HEK293 (cell line): ENCODE measurements around the gene SNUPN.
A peak's percentile ranks its signal among the peaks of the same experiment; 100 is the strongest.

ENCODE experiments used
- CTCF ChIA-PET: fragments of 350-600 bp; formaldehyde crosslinking; extraction: SDS; loops from one replicate; lab custom pipeline; 2021; ENCODE audit warnings: antibody characterized with exemption; lab: Yijun Ruan, JAX
- POLR2A ChIA-PET: fragments of 300-600 bp; formaldehyde crosslinking; extraction: SDS; loops from one replicate; lab custom pipeline; 2020; ENCODE audit warnings: antibody characterized with exemption, inconsistent platforms; lab: Yijun Ruan, JAX
- H3K27ac ChIP-seq: fragments of 200-500 bp; sonication (Bioruptor generic); 2 replicates; pipeline ENCODE4 v1.5.1; 2014; ENCODE audit warnings: low read depth, low read length, control low read depth, inconsistent platforms; ENCODE audit errors: extremely low read depth
- H3K36me3 ChIP-seq, 2 experiments: fragments of 200-500 bp in 1 of 2; sonication (Bioruptor generic) in 1 of 2; 1 replicate in 1 of 2; 2 replicates in 1 of 2; pipeline ENCODE4 v1.5.1; 2014 to 2017; ENCODE audit warnings: inconsistent platforms in 2 of 2, low read length in 2 of 2; ENCODE audit not compliant: control insufficient read depth in 2 of 2, insufficient read depth in 1 of 2
- H3K4me1 ChIP-seq: fragments of 200-500 bp; sonication (Bioruptor generic); 2 replicates; pipeline ENCODE4 v1.5.1; 2014; ENCODE audit warnings: mild to moderate bottlenecking, low read length, inconsistent platforms; ENCODE audit not compliant: control insufficient read depth, insufficient read depth
- H3K4me3 ChIP-seq: 2 replicates; pipeline ENCODE4 v1.5.1; 2011; ENCODE audit warnings: low read depth, mild to moderate bottlenecking, control low read depth, low read length, moderate library complexity
- H3K9me3 ChIP-seq: fragments of 200-500 bp; sonication (Bioruptor generic); 2 replicates; pipeline ENCODE4 v1.5.1; 2014; ENCODE audit warnings: low read depth, low read length, inconsistent platforms; ENCODE audit not compliant: control insufficient read depth, insufficient read depth
- BCL11A ChIP-seq: fragments of 450-650 bp; formaldehyde crosslinking; IDR thresholded peaks from 2 replicates; pipeline ENCODE4 v1.5.1; 2016; ENCODE audit warnings: low read depth, missing biosample characterization, missing genetic modification characterization
- BCL6B ChIP-seq: fragments of 450-650 bp; formaldehyde crosslinking; IDR thresholded peaks from 2 replicates; pipeline ENCODE4 v1.5.1; 2017; ENCODE audit warnings: missing biosample characterization, missing genetic modification characterization
- EGR2 ChIP-seq: fragments of 450-650 bp; formaldehyde crosslinking; IDR thresholded peaks from 2 replicates; pipeline ENCODE4 v1.5.1; 2016; ENCODE audit warnings: low read depth, missing biosample characterization, missing genetic modification characterization
- GLIS1 ChIP-seq: fragments of 450-650 bp; formaldehyde crosslinking; IDR thresholded peaks from 2 replicates; pipeline ENCODE4 v1.5.1; 2016; ENCODE audit warnings: missing biosample characterization, missing genetic modification characterization
- GLIS2 ChIP-seq: fragments of 450-650 bp; formaldehyde crosslinking; IDR thresholded peaks from 2 replicates; pipeline ENCODE4 v1.5.1; 2016; ENCODE audit warnings: missing biosample characterization, missing genetic modification characterization
- MEIS1 ChIP-seq: sonication (generic); formaldehyde crosslinking; IDR thresholded peaks from 2 replicates; pipeline ENCODE4 v1.8.1; 2022; ENCODE audit warnings: missing genetic modification reagents, mild to moderate bottlenecking, borderline replicate concordance
- PRDM1 ChIP-seq: fragments of 450-650 bp; formaldehyde crosslinking; IDR thresholded peaks from 2 replicates; pipeline ENCODE4; 2016; ENCODE audit warnings: missing biosample characterization, missing genetic modification characterization
- ZFHX2 ChIP-seq: fragments of 450-650 bp; formaldehyde crosslinking; conservative IDR thresholded peaks from 2 replicates; pipeline ENCODE4 v1.5.1; 2016; ENCODE audit warnings: missing biosample characterization, missing genetic modification characterization
- ZFP41 ChIP-seq: fragments of 450-650 bp; formaldehyde crosslinking; IDR thresholded peaks from 2 replicates; pipeline ENCODE4 v1.5.1; 2016; ENCODE audit warnings: missing biosample characterization, missing genetic modification characterization, borderline replicate concordance
- ZIC2 ChIP-seq: fragments of 450-650 bp; formaldehyde crosslinking; IDR thresholded peaks from 2 replicates; pipeline ENCODE4 v1.5.1; 2016; ENCODE audit warnings: missing biosample characterization, missing genetic modification characterization
- ZNF121 ChIP-seq: fragments of 450-650 bp; formaldehyde crosslinking; IDR thresholded peaks from 2 replicates; pipeline ENCODE4 v1.5.1; 2016; ENCODE audit warnings: missing biosample characterization, missing genetic modification characterization
- ZNF391 ChIP-seq: fragments of 450-650 bp; formaldehyde crosslinking; IDR thresholded peaks from 2 replicates; pipeline ENCODE4 v1.5.1; 2016; ENCODE audit warnings: low read depth, missing biosample characterization, missing genetic modification characterization, borderline replicate concordance
- ZNF513 ChIP-seq: fragments of 450-650 bp; IDR thresholded peaks from 2 replicates; pipeline ENCODE4 v1.5.1; 2018; ENCODE audit warnings: missing biosample characterization, missing genetic modification characterization
- ZNF518A ChIP-seq: fragments of 450-650 bp; formaldehyde crosslinking; conservative IDR thresholded peaks from 2 replicates; pipeline ENCODE4 v1.5.1; 2016; ENCODE audit warnings: low read depth, missing biosample characterization, missing genetic modification characterization
- ZNF600 ChIP-seq: fragments of 450-650 bp; formaldehyde crosslinking; IDR thresholded peaks from 2 replicates; pipeline ENCODE4 v1.5.1; 2016; ENCODE audit warnings: missing biosample characterization, missing genetic modification characterization
- ZNF776 ChIP-seq: fragments of 450-650 bp; formaldehyde crosslinking; IDR thresholded peaks from 2 replicates; pipeline ENCODE4 v1.5.0; 2017; ENCODE audit warnings: missing biosample characterization, missing genetic modification characterization, borderline replicate concordance
- ZNF843 ChIP-seq: fragments of 450-650 bp; formaldehyde crosslinking; IDR thresholded peaks from 2 replicates; pipeline ENCODE4 v1.5.1; 2016; ENCODE audit warnings: missing biosample characterization, missing genetic modification characterization

SNUPN gene

DNA sequence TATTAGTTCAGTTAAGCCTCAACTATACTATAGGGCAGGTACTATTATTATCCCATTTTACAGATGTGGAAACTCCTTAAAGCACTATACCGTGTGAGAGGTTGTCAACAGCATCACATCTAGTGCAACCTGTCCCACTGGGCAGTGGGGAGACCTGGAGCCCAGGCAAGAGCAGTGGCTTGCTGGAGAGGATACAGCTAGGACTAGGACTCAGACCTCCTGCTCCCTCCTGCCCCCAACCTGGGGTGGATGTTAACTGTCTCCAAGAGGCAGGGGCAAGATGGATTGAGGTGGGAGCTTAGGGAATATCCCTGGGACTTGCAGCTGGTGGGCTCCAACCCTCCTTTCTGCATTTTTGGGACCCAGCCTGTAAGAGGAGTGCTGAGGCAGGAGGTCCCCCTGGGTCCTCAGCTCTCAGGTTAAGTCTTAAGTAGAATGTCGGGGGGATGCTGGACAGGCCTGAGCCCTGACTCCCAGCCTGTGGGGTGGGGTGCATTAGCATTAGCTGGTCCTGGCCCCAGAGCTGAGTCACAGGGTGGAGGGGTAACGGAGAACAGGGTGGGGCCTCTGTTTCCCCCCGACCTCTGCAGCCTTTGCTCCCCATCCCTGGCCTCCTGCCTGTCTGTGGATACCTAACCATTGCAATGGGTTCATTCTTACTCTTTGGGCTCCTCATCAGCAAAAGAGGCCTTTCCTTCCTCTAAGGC lies 28.8 kb upstream of the SNUPN start:
- no peaks in the 10 kb centered on the region for H3K4me1 ChIP-seq
- no peak overlapping the region for H3K27ac ChIP-seq
- H3K9me3 ChIP-seq, result no peaks in the 10 kb centered on the region
- no peak overlapping the region for H3K4me3 ChIP-seq
- H3K36me3 ChIP-seq, result peaks cover 0 to 14% of the 10 kb centered on the region in 2 experiments; a peak in 1 of 3 replicates
- CTCF ChIA-PET, result interaction anchor here (0.6 to 0.8 kb wide), 3 partner anchors 16 to 206 kb away, joined by 3 to 6 read pairs (median 4); no protein-coding TSS in a partner anchor
- TF ChIP-seq ZNF121 (tag by site-specific recombination), result no peak
- TF ChIP-seq, all 188 proteins: peak for 0
- POLR2A ChIA-PET, result interaction anchor here (0.6 to 2.2 kb wide), 2 partner anchors 14 to 16 kb away, joined by 3 to 7 read pairs; partner anchors contain the start of gene IMP3

GRCh38 chr15:75653347-75653913 lies 27.9 kb upstream of the SNUPN start:
- TF ChIP-seq ZNF600, result no peak
- 0 out of 2 replicates have a peak, but pooled peaks have one; percentile 8 for TF ChIP-seq EGR2 (tag by site-specific recombination)
- ChIA-PET CTCF (interaction anchor here (0.6 to 0.8 kb wide), 4 partner anchors 15 to 1720 kb away, joined by 3 to 6 read pairs (median 3); no protein-coding TSS in a partner anchor), POLR2A (interaction anchor here (0.6 to 2.2 kb wide), 2 partner anchors 13 to 15 kb away, joined by 3 to 7 read pairs; partner anchors contain the start of gene IMP3)
- Histone ChIP-seq H3K36me3 (peaks cover 0 to 16% of the 10 kb centered on the region in 2 experiments; a peak in 1 of 3 replicates), H3K4me1 (no peaks in the 10 kb centered on the region), H3K9me3 (no peaks in the 10 kb centered on the region), H3K4me3 (no peak overlapping the region), H3K27ac (no peak overlapping the region)

DNA sequence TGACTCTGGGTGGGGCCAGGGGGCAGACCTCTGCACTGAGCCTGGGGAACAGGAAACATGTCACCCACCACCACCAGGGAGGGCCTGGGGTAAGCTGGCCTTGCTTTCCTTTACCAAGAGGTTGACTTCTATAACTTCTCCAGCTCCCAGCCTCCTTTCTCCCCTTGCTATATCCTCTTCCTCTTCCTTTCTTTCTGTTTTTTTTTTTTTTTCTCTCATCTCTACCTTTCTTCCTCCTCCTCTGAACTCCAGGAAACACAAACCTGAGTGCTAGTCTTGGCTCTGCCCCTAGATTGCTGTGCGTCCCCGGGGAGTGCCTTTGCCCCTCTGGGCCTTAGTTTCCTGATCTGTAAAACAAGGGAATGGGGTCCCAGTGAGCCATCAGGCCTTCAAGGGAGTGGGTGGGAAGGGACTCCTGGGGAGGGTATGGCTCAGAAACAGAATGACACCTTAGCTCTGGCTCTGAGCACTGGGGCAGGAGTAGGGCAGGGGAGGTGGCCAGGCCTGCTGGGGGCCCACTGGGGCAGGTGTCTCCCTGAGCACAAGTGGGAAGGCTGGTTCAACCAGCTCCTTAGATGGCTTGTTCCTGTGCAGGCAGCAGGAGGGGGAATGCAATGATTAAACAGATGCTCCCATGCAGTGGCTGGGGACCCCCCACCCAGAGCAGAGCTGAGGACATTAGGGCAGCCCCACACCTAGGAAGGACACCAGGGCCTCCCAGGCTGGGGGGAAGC lies 26.5 kb upstream of the SNUPN start:
- Histone ChIP-seq H3K9me3 (no peaks in the 10 kb centered on the region), H3K36me3 (peaks cover 0 to 15% of the 10 kb centered on the region in 2 experiments; a peak in 1 of 3 replicates), H3K27ac (no peak overlapping the region), H3K4me3 (no peak overlapping the region), H3K4me1 (no peaks in the 10 kb centered on the region)
- POLR2A ChIA-PET, result interaction anchor here (0.6 to 1.7 kb wide), 5 partner anchors 10 to 284 kb away, joined by 3 to 11 read pairs (median 4); partner anchors contain the start of genes IMP3, MAN2C1 and SIN3A
- no peak for TF ChIP-seq ZNF843
- no peak for TF ChIP-seq EGR2 (tag by site-specific recombination)
- no peak for TF ChIP-seq ZFHX2
- no peak for TF ChIP-seq MEIS1
- TF ChIP-seq BCL6B (tag by site-specific recombination), result no peak
- TF ChIP-seq ZNF518A (tag by site-specific recombination), result no peak
- peak; percentile 69 for TF ChIP-seq GLIS2 (tag by site-specific recombination)
- TF ChIP-seq GLIS1 (tag by site-specific recombination), result peak; percentile 97
- TF ChIP-seq BCL11A (tag by site-specific recombination), result no peak
- TF ChIP-seq PRDM1 (tag by site-specific recombination), result peak; percentile 84
- 0 out of 2 replicates have a peak, but pooled peaks have one; percentile 28 for TF ChIP-seq ZNF600
- TF ChIP-seq ZNF391 (tag by site-specific recombination), result no peak
- no peak for TF ChIP-seq ZNF513 (tag by site-specific recombination)
- peak; percentile 53 for TF ChIP-seq ZIC2 (tag by site-specific recombination)
- TF ChIP-seq ZFP41 (tag by site-specific recombination), result no peak
- no peak for TF ChIP-seq ZNF776
- CTCF ChIA-PET, result interaction anchor here (1.1 to 1.2 kb wide), 2 partner anchors 14 to 32 kb away, joined by 3 to 4 read pairs; no protein-coding TSS in a partner anchor
